Endothelial cell of umbilical vein (primary cell): ENCODE measurements around the gene PROM1. TPM values are rescaled to one million over a fixed set of nuclear protein-coding genes. Genes with fewer than 3 reads are reported as not detected.

Experiments
- BruUV-seq: library from RNA; stranded (reverse); fragments of 400-500 nt; replicated peaks from 2 replicates; lab custom pipeline; 2021; lab: Mats Ljungman, UMichigan
- CTCF ChIA-PET: fragments of 300-600, 350-600 bp; sonication (Branson Sonifier 250); formaldehyde crosslinking; loops from one replicate; lab custom pipeline; 2021; ENCODE audit warnings: antibody characterized with exemption, inconsistent platforms; lab: Charles Lee
- POLR2A ChIA-PET: fragments of 300-600, 350-600 bp; sonication (Branson Sonifier 250); formaldehyde crosslinking; loops from one replicate; lab custom pipeline; 2021; ENCODE audit warnings: antibody characterized with exemption, inconsistent platforms; lab: Charles Lee
- DNase-seq: peaks from one replicate; pipeline ENCODE4 v3.0.0-alpha.2; 2011; ENCODE audit warnings: low read depth, low spot score
- FAIRE-seq: peaks from 2 replicates; lab custom pipeline; 2011; peaks lifted over from hg19 to GRCh38; lab: Jason Lieb, UNC
- H2AFZ ChIP-seq: 2 replicates; pipeline ENCODE4 v1.6.0; 2012; ENCODE audit warnings: low read depth, low read length, control low read depth, inconsistent platforms
- H3K27ac ChIP-seq: 2 replicates; pipeline ENCODE4 v1.5.1; 2011; ENCODE audit warnings: low read depth, mild to moderate bottlenecking, control low read depth, low read length, moderate library complexity; ENCODE audit not compliant: insufficient read depth
- H3K27me3 ChIP-seq, 2 experiments: 2 replicates each; pipeline versions ENCODE4 v1.6.0 to v1.6.1; 2011; ENCODE audit warnings: low read length in 2 of 2, mixed read lengths in 1 of 2; ENCODE audit not compliant: control insufficient read depth in 2 of 2, insufficient read depth in 2 of 2
- H3K36me3 ChIP-seq, 2 experiments: 2 replicates in 1 of 2; 3 replicates in 1 of 2; pipeline ENCODE4 v1.5.1; 2011; ENCODE audit warnings: low read length in 2 of 2, mild to moderate bottlenecking in 1 of 2, moderate library complexity in 1 of 2; ENCODE audit not compliant: control insufficient read depth in 2 of 2, insufficient read depth in 2 of 2; ENCODE audit errors: extremely low read depth in 1 of 2
- H3K4me1 ChIP-seq: 3 replicates; pipeline ENCODE4 v1.5.1; 2011; ENCODE audit warnings: mild to moderate bottlenecking, low read length; ENCODE audit not compliant: control insufficient read depth, insufficient read depth; ENCODE audit errors: extremely low read depth
- H3K4me2 ChIP-seq: 2 replicates; pipeline ENCODE4 v1.6.1; 2011; ENCODE audit warnings: low read length, control low read depth, mixed read lengths; ENCODE audit not compliant: insufficient read depth
- H3K4me3 ChIP-seq, 3 experiments: fragments of 200-600 bp in 1 of 3; sonication (generic), shearing (Covaris generic) in 1 of 3; replicated peaks in 1 of 3; 2 replicates each; pipeline ENCODE4 v1.5.1; 2011 to 2016; ENCODE audit warnings: control low read depth in 3 of 3, low read length in 3 of 3, mild to moderate bottlenecking in 2 of 3, inconsistent platforms in 1 of 3, low read depth in 1 of 3, moderate library complexity in 1 of 3; ENCODE audit not compliant: insufficient read depth in 1 of 3
- H3K79me2 ChIP-seq: 2 replicates; pipeline ENCODE4 v1.6.0; 2012; ENCODE audit warnings: low read length, inconsistent platforms; ENCODE audit not compliant: control insufficient read depth, insufficient read depth
- H3K9ac ChIP-seq: replicated peaks from 2 replicates; pipeline ENCODE3; 2011; ENCODE audit warnings: low read length, control low read depth; ENCODE audit not compliant: insufficient read depth; ENCODE audit errors: extremely low read depth
- H3K9me1 ChIP-seq: replicated peaks from 3 replicates; pipeline ENCODE4 v1.6.0; 2011; ENCODE audit warnings: mild to moderate bottlenecking, low read length; ENCODE audit not compliant: control insufficient read depth, insufficient read depth; ENCODE audit errors: extremely low read depth
- H3K9me3 ChIP-seq: replicated peaks from 2 replicates; pipeline ENCODE4 v1.5.1; 2012; ENCODE audit warnings: low read length, inconsistent platforms; ENCODE audit not compliant: control insufficient read depth, insufficient read depth
- H4K20me1 ChIP-seq: replicated peaks from 2 replicates; pipeline ENCODE3; 2011; ENCODE audit warnings: mild to moderate bottlenecking, low read length; ENCODE audit not compliant: control insufficient read depth, insufficient read depth; ENCODE audit errors: extremely low read depth
- EZH2 ChIP-seq: IDR thresholded peaks from 2 replicates; pipeline ENCODE4 v1.6.1; 2012; ENCODE audit warnings: borderline replicate concordance, low read depth, mild to moderate bottlenecking, moderate library complexity, low read length, inconsistent platforms; ENCODE audit not compliant: severe bottlenecking
- FOS ChIP-seq: IDR thresholded peaks from 2 replicates; pipeline ENCODE4 v1.6.1; 2011; ENCODE audit warnings: mild to moderate bottlenecking, low read length, moderate library complexity, borderline replicate concordance; ENCODE audit not compliant: insufficient read depth
- GATA2 ChIP-seq: IDR thresholded peaks from 2 replicates; pipeline ENCODE4 v1.7.0; 2011; ENCODE audit warnings: low read depth, mild to moderate bottlenecking, moderate library complexity, mixed read lengths, low read length; ENCODE audit not compliant: insufficient read length, insufficient read depth
- JUN ChIP-seq: IDR thresholded peaks from 2 replicates; pipeline ENCODE4 v1.6.1; 2011; ENCODE audit warnings: borderline replicate concordance, low read depth; ENCODE audit not compliant: insufficient read length, insufficient read depth
- MYC ChIP-seq: IDR thresholded peaks from one replicate; pipeline ENCODE4 v1.6.1; 2011; ENCODE audit warnings: mild to moderate bottlenecking, low read depth, low read length
- POLR2A ChIP-seq: IDR thresholded peaks from 2 replicates; pipeline ENCODE4 v1.6.1; 2012; ENCODE audit warnings: low read depth, mild to moderate bottlenecking, control low read depth, low read length
- POLR2AphosphoS5 ChIP-seq: IDR thresholded peaks from 2 replicates; pipeline ENCODE4 v1.6.1; 2012; ENCODE audit warnings: low read depth, mild to moderate bottlenecking, control low read depth, low read length, moderate library complexity; ENCODE audit not compliant: insufficient read depth
- dilution Hi-C: fragments of 300-500 bp; cut with MboI; formaldehyde crosslinking; loops from one replicate; pipeline ENCODE4 v1.15.0; 2019; ENCODE audit warnings: low sequenced_read_pairs; ENCODE audit not compliant: extremely low pct_ligation_motif_present
- intact Hi-C: fragments of 100-400 bp; cut with micrococcal nuclease; formaldehyde crosslinking; loops from one replicate; pipeline ENCODE4 v1.10.0; 2022
- polyA plus RNA-seq, 4 experiments: library from polyadenylated mRNA; depleted of rRNA in 3 of 4; stranded (reverse) in 3 of 4; unstranded in 1 of 4; fragments of >200 nt; gene quantifications; 2 replicates each; pipeline versions ENCODE4 v1.2.1 to v1.2.3, GENCODE V29; 2011 to 2012; ENCODE audit warnings: missing spikeins in 1 of 4
- total RNA-seq: library from RNA; stranded (reverse); gene quantifications from 2 replicates; pipeline ENCODE4 v1.2.3, GENCODE V29; 2021
- TF ChIP-seq, protein P1 (sequence below): IDR thresholded peaks from 2 replicates; pipeline ENCODE4 v1.6.1; 2011; ENCODE audit not compliant: insufficient read depth, insufficient read length
- TF ChIP-seq, protein P2 (sequence below), 2 donors: IDR thresholded peaks; 1 replicate in 1 of 2; 2 replicates in 1 of 2; pipeline ENCODE4 v1.5.1; 2011; ENCODE audit warnings: low read length in 2 of 2, mild to moderate bottlenecking in 2 of 2, moderate library complexity in 2 of 2, control low read depth in 1 of 2, inconsistent platforms in 1 of 2, low read depth in 1 of 2; ENCODE audit not compliant: insufficient read depth in 1 of 2; ENCODE audit errors: extremely low read depth in 1 of 2

Gene PROM1
- total and polyA plus RNA-seq, 2 donors (not counting 3 experiments of a cell fraction or from before 2014, with no cell fraction given), result 0.36 to 1.7 TPM

DNA sequence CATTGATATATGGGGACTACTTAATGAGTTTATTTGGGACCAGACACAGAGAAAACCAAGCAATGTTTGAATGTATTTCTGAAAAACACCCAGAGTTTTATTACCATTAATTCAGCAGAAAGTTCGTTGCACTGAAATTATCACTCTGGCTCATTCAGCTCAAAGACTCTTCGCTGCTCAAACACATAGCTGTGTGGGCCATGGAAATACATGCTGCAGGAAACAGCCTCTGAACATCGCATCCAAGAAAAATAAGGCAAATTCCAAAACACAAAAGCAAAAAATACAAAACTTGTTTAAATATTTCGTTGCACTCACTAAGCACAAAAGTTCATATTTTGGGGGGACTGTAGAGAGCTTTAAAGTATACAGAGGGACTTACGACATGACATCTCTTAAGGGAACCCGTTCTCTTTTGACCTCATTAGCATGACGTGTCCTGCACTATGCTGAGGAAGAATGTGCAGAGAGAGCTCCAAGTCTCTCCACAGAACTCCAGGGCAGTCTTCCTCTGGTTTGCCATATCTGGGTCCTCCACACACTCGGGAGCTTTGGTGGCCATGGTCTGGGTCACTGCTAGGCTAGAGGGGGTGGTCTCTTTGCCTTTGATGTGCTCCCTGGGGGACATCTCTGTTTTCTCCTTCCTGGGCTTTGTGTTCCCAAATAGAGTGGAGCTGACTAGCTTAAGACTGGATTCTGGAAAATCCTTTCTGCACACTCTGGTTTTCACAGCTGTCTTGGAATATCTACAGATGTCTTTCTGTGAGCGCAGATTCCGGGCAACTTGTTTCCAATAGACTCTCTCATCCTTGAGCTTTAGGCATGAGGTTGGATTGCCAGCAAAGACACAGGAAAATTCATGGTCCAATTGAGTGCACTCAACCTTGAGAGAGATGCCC lies 148.1 kb downstream of the PROM1 start:
- Histone ChIP-seq H3K4me3 (no peak overlapping the region), H3K9ac (no peak overlapping the region), H3K36me3 (no peaks in the 10 kb centered on the region), H3K4me2 (no peak overlapping the region), H3K9me3 (no peaks in the 10 kb centered on the region), H4K20me1 (no peaks in the 10 kb centered on the region), H3K79me2 (no peaks in the 10 kb centered on the region), H3K27ac (no peak overlapping the region), H3K4me1 (no peaks in the 10 kb centered on the region), H3K27me3 (peaks cover 3 to 8% of the 10 kb centered on the region in 2 experiments), H2AFZ (no peak overlapping the region), H3K9me1 (no peaks in the 10 kb centered on the region)
- CTCF ChIA-PET, result interaction anchor here (1.5 to 1.7 kb wide), 2 partner anchors 20 to 53 kb away, joined by 5 to 10 read pairs; no protein-coding TSS in a partner anchor
- intact Hi-C loops, result no loop called here
- TF ChIP-seq MYC, result no peak
- no peak for TF ChIP-seq FOS
- no peak for TF ChIP-seq POLR2A
- TF ChIP-seq, protein P1, sequence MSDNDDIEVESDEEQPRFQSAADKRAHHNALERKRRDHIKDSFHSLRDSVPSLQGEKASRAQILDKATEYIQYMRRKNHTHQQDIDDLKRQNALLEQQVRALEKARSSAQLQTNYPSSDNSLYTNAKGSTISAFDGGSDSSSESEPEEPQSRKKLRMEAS, result no peak
- TF ChIP-seq, protein P2, sequence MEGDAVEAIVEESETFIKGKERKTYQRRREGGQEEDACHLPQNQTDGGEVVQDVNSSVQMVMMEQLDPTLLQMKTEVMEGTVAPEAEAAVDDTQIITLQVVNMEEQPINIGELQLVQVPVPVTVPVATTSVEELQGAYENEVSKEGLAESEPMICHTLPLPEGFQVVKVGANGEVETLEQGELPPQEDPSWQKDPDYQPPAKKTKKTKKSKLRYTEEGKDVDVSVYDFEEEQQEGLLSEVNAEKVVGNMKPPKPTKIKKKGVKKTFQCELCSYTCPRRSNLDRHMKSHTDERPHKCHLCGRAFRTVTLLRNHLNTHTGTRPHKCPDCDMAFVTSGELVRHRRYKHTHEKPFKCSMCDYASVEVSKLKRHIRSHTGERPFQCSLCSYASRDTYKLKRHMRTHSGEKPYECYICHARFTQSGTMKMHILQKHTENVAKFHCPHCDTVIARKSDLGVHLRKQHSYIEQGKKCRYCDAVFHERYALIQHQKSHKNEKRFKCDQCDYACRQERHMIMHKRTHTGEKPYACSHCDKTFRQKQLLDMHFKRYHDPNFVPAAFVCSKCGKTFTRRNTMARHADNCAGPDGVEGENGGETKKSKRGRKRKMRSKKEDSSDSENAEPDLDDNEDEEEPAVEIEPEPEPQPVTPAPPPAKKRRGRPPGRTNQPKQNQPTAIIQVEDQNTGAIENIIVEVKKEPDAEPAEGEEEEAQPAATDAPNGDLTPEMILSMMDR (IDR thresholded peaks at IDR 0.05; ENCODE audit: extremely low read depth in 1 of 2, insufficient read depth in 1 of 2, low read depth in 1 of 2, low read length in 2 of 2), result no peak
- TF ChIP-seq JUN, result no peak
- no peak for TF ChIP-seq EZH2
- TF ChIP-seq POLR2AphosphoS5, result no peak
- TF ChIP-seq GATA2, result no peak
- POLR2A ChIA-PET, result no interaction called here
- dilution Hi-C loops, result no loop called here
- BruUV-seq, result no TSS peak
- FAIRE-seq, result no peak
- DNase-seq, result no peak
